ENCODE data around the gene TMTC1.

TMTC1 gene

DNA sequence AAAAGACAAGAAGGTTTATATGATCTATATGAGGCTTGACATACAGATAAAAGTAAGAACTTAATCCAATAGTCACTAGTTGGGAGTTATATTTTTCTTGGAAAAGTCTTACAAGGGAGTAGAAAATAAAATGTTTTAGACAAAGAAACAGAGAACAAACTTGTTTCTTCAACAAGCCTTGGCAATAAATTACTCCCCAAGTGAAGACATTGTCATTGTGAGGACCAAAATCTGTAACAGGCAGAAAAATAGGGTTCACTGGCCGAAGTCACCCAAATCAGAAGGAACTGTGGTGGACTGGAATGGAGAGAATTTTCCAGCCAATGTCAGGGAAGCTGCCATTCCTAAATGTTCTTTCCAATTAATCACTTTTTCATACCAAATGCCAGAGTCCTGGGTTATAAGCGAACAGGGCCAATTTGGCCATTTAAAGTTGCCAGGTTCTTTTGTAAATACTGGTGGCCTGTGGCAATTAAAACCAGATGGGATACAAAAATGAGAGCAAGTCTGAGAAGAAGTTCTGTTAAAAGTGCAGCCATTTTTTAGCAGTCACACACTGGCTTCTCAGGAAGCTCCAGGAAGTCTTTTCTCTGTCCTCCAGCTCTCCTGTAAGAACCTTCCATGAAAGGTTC is 168.9 kb downstream of the TMTC1 start:
- no peak for DNase-seq (ENCODE audit: low read depth)

GRCh38 chr12:29612912-29613311 is 170.8 kb downstream of the TMTC1 start:
- no peak for DNase-seq (ENCODE audit: low read depth)

GRCh38 chr12:29611906-29612305 is 171.8 kb downstream of the TMTC1 start:
- no peak for DNase-seq (ENCODE audit: low read depth)

GRCh38 chr12:29610473-29611170 is 173.1 kb downstream of the TMTC1 start:
- DNase-seq (ENCODE audit: low read depth): no peak

GRCh38 chr12:29609431-29610215 is 174.1 kb downstream of the TMTC1 start:
- no peak for DNase-seq (ENCODE audit: low read depth)

DNA sequence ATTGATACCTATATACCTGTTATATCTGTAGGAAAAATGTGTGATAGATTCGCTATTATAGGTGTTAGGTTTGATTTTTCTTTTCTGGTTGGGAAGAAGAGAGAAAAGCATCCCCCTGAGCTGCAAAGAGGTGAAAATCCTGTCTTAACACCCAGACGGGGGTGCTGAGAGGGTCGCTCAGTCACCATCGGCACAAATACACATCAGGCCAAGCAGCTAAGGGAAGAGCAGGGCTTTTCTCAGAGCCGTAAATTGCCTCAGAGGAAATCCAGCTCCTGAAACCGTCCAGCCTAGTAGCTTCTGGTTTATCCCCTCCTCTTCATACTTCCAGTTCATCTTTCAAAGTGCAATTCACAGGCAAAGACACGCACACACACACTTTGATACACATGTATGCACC is 175.2 kb downstream of the TMTC1 start:
- no peak for DNase-seq (ENCODE audit: low read depth)

GRCh38 chr12:29599381-29599780 is 184.4 kb downstream of the TMTC1 start:
- DNase-seq (ENCODE audit: low read depth): no peak

DNA sequence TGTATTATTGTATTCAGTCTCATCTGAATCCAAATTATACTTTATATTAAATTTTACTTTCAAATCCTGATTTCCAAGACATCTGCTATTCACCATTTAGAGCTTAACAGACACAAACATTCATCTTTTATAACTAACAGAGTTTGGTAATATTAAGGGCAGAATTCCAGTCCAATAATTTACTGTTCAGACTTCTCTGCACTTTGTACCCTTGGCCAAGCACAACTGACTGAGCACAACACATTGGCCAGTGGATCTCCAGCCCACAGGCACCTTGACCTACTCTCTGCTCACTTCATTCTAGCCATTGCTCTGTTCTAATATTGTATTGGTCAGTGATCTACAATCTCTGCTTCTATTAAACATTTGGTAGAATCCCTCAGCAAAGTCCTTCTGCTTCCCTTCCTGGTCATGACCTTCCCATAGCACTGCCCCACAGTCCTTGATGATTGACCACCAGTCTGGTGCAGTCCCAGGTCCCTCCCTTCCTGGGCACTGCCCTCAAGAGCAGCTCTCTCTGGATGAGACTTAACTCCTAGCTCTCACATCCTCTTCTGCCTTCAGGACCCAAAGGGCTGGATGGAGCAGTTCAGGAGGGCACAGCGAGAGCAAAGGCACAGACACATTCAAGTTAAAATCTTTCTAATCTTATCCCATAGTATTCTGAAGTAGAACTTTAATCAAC is 188.5 kb downstream of the TMTC1 start:
- DNase-seq (ENCODE audit: low read depth): no peak

DNA sequence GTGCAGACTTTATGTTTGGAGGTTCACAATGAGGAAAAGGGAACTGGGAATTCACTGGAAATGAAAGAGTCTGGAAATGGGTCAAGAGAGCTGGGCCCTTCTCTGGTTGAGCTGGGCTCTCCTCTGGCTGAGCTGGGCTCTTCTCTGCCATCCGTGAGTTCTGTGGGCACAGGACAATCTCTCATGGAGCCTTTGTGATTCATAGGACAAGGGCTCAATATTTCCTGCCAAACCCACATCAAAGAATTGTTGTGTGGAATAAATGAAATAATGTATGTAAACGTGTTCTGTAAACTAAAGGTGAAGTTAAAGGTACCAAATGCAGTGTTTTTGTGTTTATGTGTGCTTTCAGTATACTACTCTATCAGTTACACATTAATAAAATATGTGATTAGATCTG is 190.7 kb downstream of the TMTC1 start:
- DNase-seq (ENCODE audit: low read depth): no peak

GRCh38 chr12:29591140-29592020 is 192.4 kb downstream of the TMTC1 start:
- DNase-seq (ENCODE audit: low read depth): no peak

DNA sequence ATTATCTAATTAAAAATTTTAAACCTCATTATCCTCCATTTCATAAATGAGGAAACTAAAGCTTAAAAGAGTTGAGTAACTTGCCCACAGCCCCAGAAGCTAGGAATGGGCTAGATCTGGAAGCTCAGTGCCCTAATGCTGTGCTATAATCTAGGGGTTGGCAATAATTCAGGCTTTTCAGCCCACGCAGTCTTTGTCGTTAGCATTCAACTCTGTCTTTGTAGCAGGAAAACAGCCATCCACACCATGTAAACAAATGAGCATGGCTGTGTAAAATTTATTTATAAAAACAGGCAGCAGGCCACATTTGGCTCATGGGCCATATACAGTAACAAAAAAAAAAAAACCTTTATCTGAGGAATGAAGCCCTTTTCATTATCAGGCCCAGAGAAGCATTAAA is 193.9 kb downstream of the TMTC1 start:
- DNase-seq (ENCODE audit: low read depth): no peak

DNA sequence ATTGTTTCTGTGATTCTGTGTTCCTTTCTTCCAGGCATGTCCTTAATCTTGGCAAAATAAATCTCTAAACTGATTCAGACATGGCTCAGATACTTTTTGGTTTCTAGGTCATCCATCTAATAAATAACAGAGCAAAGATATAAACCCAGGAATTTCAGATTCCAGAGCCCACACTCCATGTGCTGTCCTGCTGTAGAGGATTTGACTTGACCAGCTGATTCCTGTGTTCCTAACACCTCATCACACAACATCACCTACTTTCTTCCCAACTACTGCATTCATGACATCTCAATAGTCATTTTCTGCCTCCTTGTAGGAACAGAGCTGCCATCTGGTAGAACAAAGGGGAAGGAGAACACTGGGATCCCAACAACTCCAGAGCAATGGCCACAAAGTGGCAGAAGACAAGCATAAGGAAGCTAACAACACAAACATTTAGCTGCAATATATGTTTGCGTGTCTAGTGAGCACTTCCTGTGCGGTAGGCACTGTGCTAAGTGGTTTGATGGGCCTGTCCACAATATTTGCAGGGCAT is 194.4 kb downstream of the TMTC1 start:
- no peak for DNase-seq (ENCODE audit: low read depth)

DNA sequence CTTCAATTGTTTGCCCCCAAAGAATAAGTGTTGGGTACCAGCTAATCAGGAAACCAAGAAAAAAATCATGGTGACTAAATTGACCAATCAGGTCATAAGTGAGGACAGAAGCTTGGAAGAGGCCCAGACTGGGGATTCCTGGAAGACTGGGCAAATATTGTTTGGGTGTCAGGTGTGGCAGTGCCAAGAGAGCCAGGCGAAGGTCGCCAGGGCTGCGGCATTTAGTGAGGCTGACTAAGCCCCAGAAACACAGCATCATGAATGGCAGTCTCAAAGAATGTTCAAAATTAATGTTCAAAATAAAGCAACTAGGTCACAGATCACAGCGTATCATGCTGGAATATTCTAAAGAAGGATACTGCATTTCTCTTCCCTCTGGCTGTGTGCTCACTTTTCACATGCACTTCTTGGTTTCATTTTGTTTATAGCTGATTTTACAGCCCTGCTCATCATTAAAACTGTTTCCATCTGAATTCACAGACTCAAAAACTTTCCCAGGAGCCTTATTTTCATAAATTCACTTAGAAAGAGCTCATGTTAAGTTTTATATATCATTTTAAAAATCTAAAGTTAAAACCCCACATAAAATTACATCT is 201.0 kb downstream of the TMTC1 start:
- no peak for DNase-seq (ENCODE audit: low read depth)

- no peak for DNase-seq (ENCODE audit: low read depth)
Observed at GRCh38 chr12:29582146-29582545, 201.6 kb downstream of the TMTC1 start.

DNA sequence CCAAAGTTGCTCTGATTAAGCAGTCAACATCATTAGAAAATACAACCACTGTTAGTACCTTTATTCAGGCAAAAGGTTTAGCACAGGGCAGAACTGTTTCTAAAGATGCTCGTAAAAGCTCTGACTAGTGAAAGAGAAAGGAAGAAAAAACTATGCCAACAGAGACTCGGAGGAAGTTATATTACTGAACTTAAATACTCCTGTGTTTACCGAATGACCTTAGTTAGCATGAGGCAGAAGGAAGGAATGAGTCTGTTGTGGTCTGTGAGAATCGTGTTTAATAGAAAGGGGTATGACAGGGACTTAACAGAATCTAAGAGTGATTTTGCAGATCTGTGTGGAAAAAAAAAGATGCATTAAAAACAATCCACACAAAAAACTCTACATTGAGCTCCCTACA is 202.1 kb downstream of the TMTC1 start:
- no peak for DNase-seq (ENCODE audit: low read depth)

DNA sequence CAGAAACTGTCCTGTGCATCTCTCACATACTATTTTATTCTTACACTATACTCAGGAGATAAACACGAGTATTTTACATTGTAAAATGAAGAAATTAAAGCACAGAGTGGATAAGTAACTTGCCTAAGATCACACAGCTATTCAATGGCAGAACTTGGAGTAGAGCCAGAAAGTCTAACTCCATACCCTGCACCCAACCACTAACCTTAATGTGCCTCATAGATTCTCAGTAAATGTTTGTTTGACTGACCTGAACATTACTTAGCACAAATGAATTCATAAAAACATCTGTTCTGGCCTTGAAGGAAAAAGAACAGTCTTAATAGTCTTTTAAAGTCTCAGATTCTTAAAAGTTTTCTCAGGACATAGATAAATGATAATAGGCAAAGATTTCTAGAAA is 202.8 kb downstream of the TMTC1 start:
- DNase-seq (ENCODE audit: low read depth): no peak

DNA sequence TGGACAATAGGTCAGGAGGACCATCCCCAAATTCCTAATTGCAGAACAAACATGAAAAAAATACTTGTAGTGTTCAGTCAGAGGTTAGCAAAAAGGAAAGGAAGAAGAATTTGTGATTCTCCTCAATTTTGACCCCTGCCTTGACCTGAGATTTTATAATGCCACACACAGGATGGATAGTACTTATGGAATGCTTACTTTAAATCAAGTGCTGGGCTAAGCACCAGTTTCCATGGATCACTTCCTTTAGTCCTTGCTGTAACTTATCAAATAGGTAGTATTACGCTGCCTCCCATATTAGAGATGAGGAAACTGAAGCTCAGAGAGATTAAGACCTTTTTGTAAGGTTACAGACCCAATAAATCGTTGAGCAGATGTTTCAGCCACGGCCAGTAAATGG is 205.0 kb downstream of the TMTC1 start:
- DNase-seq (ENCODE audit: low read depth): no peak

- DNase-seq (ENCODE audit: low read depth): no peak
Observed at GRCh38 chr12:29578070-29578469, 205.7 kb downstream of the TMTC1 start.

DNA sequence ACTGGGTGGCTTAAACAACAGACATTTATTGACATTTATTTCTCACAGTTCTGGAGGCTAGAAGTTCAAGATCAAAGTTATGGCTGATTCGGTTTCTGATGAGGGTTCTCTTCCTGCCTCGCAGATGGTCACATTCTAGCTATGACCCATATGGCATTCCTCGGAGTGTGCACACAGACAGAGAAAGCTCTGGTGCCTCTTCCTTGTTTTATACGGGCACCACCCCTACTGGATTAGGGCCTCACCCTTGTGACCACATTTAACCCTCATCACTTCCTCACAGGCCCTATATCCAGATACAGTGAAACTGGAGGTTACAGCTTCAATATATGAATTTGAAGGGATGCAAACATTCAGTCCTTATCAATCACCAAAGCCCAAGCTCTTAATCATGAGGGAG is 209.2 kb downstream of the TMTC1 start:
- DNase-seq (ENCODE audit: low read depth): no peak

GRCh38 chr12:29572938-29573337 is 210.8 kb downstream of the TMTC1 start:
- DNase-seq (ENCODE audit: low read depth): no peak

DNA sequence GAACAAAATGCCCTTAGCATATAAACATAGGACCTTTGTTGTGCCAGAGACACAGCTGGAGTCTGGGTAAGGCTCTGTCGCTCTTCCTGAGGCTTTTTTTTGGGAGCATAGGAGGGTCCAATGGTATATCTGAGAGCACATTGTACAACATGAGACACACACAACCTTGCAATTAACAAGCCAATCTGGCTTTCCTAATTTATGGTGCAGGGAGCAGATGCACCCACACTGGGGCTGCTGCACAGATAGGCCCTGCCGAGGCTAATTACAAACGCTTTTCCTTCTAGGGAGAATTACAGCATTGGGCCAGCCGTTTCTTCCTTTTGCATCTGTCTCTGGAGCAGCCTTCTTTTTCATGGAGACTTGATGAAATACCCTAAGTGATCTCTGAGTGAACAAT is 211.3 kb downstream of the TMTC1 start:
- DNase-seq (ENCODE audit: low read depth): no peak

Data from T-helper 22 cell (primary cell).